GM19372 (cell line): ENCODE results near the gene MBLAC2.

Experiments
- ATAC-seq: cut with Tn5 transposase; IDR thresholded peaks from one replicate; pipeline ENCODE4 v1.9.1; 2021; ENCODE audit warnings: mild to moderate bottlenecking, low read depth, moderate library complexity; ENCODE audit not compliant: unreplicated experiment

Gene MBLAC2

GRCh38 chr5:90474235-90475107 lies at the start of gene MBLAC2, which contains the start of gene POLR3G:
Gene MBLAC2, minus strand, starts transcription at chr5:90474771. Its CDS starts 479 bp downstream, at chr5:90474292.
Gene POLR3G, plus strand, starts transcription at chr5:90474864. Its CDS starts 10,704 bp downstream, at chr5:90485568.
- ATAC-seq: peak; percentile 77

- no peak for ATAC-seq
These were observed 44.5 kb upstream of the MBLAC2 start for GRCh38 chr5:90519081-90519480.

GRCh38 chr5:90518661-90519060 lies 44.1 kb upstream of the MBLAC2 start:
- no peak for ATAC-seq

GRCh38 chr5:90514520-90514919 lies 39.9 kb upstream of the MBLAC2 start:
- no peak for ATAC-seq

- ATAC-seq: no peak
These were observed 35.9 kb upstream of the MBLAC2 start for GRCh38 chr5:90510438-90510837.

GRCh38 chr5:90506221-90506620 lies 31.6 kb upstream of the MBLAC2 start:
- no peak for ATAC-seq

- ATAC-seq: no peak
These were observed 30.2 kb upstream of the MBLAC2 start for GRCh38 chr5:90504743-90505142.

- no peak for ATAC-seq
These were observed 29.0 kb upstream of the MBLAC2 start for GRCh38 chr5:90503596-90503995.

GRCh38 chr5:90495146-90495545 lies 20.6 kb upstream of the MBLAC2 start:
- no peak for ATAC-seq

- no peak for ATAC-seq
These were observed 19.5 kb upstream of the MBLAC2 start for GRCh38 chr5:90494043-90494442.

GRCh38 chr5:90488791-90489190 lies 14.2 kb upstream of the MBLAC2 start:
- ATAC-seq: no peak

- no peak for ATAC-seq
These were observed 10.0 kb upstream of the MBLAC2 start for GRCh38 chr5:90484540-90484939.

- ATAC-seq: no peak
These were observed 8.6 kb upstream of the MBLAC2 start for GRCh38 chr5:90483206-90483605.

- ATAC-seq: no peak
These were observed 6.1 kb upstream of the MBLAC2 start for GRCh38 chr5:90480699-90481098.

GRCh38 chr5:90479611-90480385 lies 5.2 kb upstream of the MBLAC2 start:
- no peak for ATAC-seq

GRCh38 chr5:90477621-90478215 lies 3.1 kb upstream of the MBLAC2 start:
- no peak for ATAC-seq

- ATAC-seq: no peak
These were observed 2.5 kb upstream of the MBLAC2 start for GRCh38 chr5:90477073-90477472.

- ATAC-seq: no peak
These were observed 1.8 kb upstream of the MBLAC2 start for GRCh38 chr5:90476391-90476790.

GRCh38 chr5:90475436-90475980 lies 937 bp upstream of the MBLAC2 start:
- no peak for ATAC-seq

GRCh38 chr5:90473396-90474234 lies 956 bp downstream of the MBLAC2 start:
- ATAC-seq: peak; percentile 21
